HPDE6-E6E7 (cell line): Measurements from ENCODE around the gene TMEM132D.

Experiments used
- DNase-seq: peaks from one replicate; pipeline ENCODE4 v3.0.0; 2011; ENCODE audit warnings: missing footprints; ENCODE audit errors: extremely low spot score

TMEM132D gene

GRCh38 chr12:129727100-129727499 lies 176.7 kb downstream of the TMEM132D start:
- no peak for DNase-seq

- no peak for DNase-seq
Observed at GRCh38 chr12:129723260-129723659, 180.6 kb downstream of the TMEM132D start.

- DNase-seq, result no peak
Observed at GRCh38 chr12:129720618-129721017, 183.2 kb downstream of the TMEM132D start.

- no peak for DNase-seq
Observed at GRCh38 chr12:129719416-129719815, 184.4 kb downstream of the TMEM132D start.

- no peak for DNase-seq
Observed at GRCh38 chr12:129717438-129717837, 186.4 kb downstream of the TMEM132D start.

GRCh38 chr12:129716825-129717224 lies 187.0 kb downstream of the TMEM132D start:
- no peak for DNase-seq

GRCh38 chr12:129706716-129707115 lies 197.1 kb downstream of the TMEM132D start:
- DNase-seq, result no peak

GRCh38 chr12:129704232-129704830 lies 199.5 kb downstream of the TMEM132D start:
- DNase-seq, result no peak

GRCh38 chr12:129701631-129702101 lies 202.2 kb downstream of the TMEM132D start:
- no peak for DNase-seq

GRCh38 chr12:129700036-129700435 lies 203.8 kb downstream of the TMEM132D start:
- DNase-seq, result no peak

GRCh38 chr12:129696926-129697325 lies 206.9 kb downstream of the TMEM132D start:
- DNase-seq, result no peak

- DNase-seq, result no peak
Observed at GRCh38 chr12:129696405-129696804, 207.4 kb downstream of the TMEM132D start.

GRCh38 chr12:129693731-129694130 lies 210.1 kb downstream of the TMEM132D start:
- no peak for DNase-seq

GRCh38 chr12:129687731-129688130 lies 216.1 kb downstream of the TMEM132D start:
- DNase-seq, result no peak

GRCh38 chr12:129681830-129682229 lies 222.0 kb downstream of the TMEM132D start:
- DNase-seq, result no peak

- no peak for DNase-seq
Observed at GRCh38 chr12:129681151-129681550, 222.7 kb downstream of the TMEM132D start.

GRCh38 chr12:129676411-129676810 lies 227.4 kb downstream of the TMEM132D start:
- DNase-seq, result no peak

GRCh38 chr12:129675947-129676346 lies 227.9 kb downstream of the TMEM132D start:
- DNase-seq, result no peak

- DNase-seq, result no peak
Observed at GRCh38 chr12:129675496-129675895, 228.3 kb downstream of the TMEM132D start.

GRCh38 chr12:129673806-129674205 lies 230.0 kb downstream of the TMEM132D start:
- no peak for DNase-seq

- no peak for DNase-seq
Observed at GRCh38 chr12:129672110-129672509, 231.7 kb downstream of the TMEM132D start.

GRCh38 chr12:129670256-129670920 lies 233.4 kb downstream of the TMEM132D start:
- no peak for DNase-seq

- no peak for DNase-seq
Observed at GRCh38 chr12:129665414-129665813, 238.4 kb downstream of the TMEM132D start.

- no peak for DNase-seq
Observed at GRCh38 chr12:129662234-129662633, 241.6 kb downstream of the TMEM132D start.
